Measurements from ENCODE around the gene SLC26A6.

Gene SLC26A6

DNA sequence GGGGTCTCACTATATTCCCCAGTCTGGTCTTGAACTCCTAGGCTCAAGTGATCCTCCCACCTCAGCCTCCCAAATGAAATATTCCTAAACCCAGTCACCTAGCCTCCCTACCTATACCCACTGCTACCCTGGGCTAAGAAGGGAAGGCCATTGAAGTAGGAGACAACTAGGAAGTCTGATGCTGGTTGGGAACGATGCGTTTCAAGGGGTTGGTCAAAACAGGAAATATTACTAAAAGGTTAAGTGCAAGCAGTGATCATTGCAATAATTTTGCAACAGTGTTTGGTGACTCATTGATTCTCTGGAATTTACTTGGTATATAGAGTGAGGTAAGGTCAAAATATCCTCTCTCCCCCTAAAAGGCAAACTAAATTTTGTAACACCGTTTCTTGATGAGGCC is 21.2 kb downstream of the SLC26A6 start:
- Histone ChIP-seq H3K36me3 (ENCODE audit: control insufficient read depth in 1 of 2, insufficient read depth in 2 of 2, low read length in 2 of 2) (peaks cover 0 to 2% of the 10 kb centered on the region in 2 experiments), H3K14ac (ENCODE audit: low read length) (no peak overlapping the region), H3K4me1 (ENCODE audit: control insufficient read depth in 1 of 2, insufficient read depth in 2 of 2, low read length in 2 of 2) (peaks cover 0 to 2% of the 10 kb centered on the region in 2 experiments), H4K91ac (ENCODE audit: low read depth, low read length) (no peak overlapping the region), H3K9ac (ENCODE audit: low read length) (no peak overlapping the region), H2BK12ac (ENCODE audit: low read length) (no peak overlapping the region), H3K79me1 (ENCODE audit: low read length) (peaks cover 4% of the 10 kb centered on the region), H2AK5ac (ENCODE audit: low read length) (no peak overlapping the region), H3K79me2 (ENCODE audit: control insufficient read depth, insufficient read depth, low read length, poor library complexity) (peaks cover 4% of the 10 kb centered on the region), H3K27ac (ENCODE audit: low read depth, low read length) (no peak overlapping the region), H2BK5ac (ENCODE audit: low read depth, low read length, poor library complexity) (no peak overlapping the region), H2BK120ac (ENCODE audit: insufficient read depth, low read length, poor library complexity) (no peak overlapping the region), H3K4ac (ENCODE audit: low read depth, low read length) (no peak overlapping the region), H3K9me3 (ENCODE audit: insufficient read depth, low read depth, low read length) (peaks cover 8% of the 10 kb centered on the region), H3K4me3 (ENCODE audit: low read depth, low read length) (no peak overlapping the region), H4K8ac (ENCODE audit: low read depth, low read length) (no peak overlapping the region), H3K4me2 (ENCODE audit: low read length) (no peak overlapping the region), H2AFZ (ENCODE audit: insufficient read depth, low read length, poor library complexity) (no peak overlapping the region), H4K12ac (ENCODE audit: low read depth, low read length) (no peak overlapping the region), H3K18ac (ENCODE audit: low read length) (no peak overlapping the region), H3K23ac (ENCODE audit: low read length) (no peak overlapping the region), H3K27me3 (ENCODE audit: insufficient read depth, low read length) (no peaks in the 10 kb centered on the region)
- peak in 1 of 2 donors; percentile 87 for DNase-seq
- WGBS (ENCODE audit: extremely low coverage, insufficient coverage, insufficient read length): no CpG with 5 or more reads among the region's 3 CpGs

DNA sequence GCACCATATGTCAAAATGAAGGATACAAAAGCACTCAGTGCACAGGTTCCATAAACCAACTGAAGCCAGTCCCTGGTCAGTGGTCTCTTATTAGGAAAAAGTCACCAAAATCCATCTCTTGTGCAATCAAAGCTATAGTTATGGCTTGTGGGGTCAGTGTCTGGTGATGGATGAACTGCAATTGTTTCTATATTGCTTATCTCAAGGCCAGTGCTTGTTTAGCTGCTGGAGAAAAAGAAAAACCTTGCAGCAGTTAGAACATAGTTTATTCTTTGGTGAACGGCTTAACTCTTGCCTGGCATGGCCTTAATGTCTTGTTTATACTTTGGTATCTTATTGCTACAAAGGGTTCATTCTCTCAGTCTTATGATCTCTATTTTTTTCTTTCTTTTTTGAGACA is 23.0 kb downstream of the SLC26A6 start:
- Histone ChIP-seq H2AK5ac (ENCODE audit: low read length) (no peak overlapping the region), H3K27me3 (ENCODE audit: insufficient read depth, low read length) (no peaks in the 10 kb centered on the region), H3K4ac (ENCODE audit: low read depth, low read length) (no peak overlapping the region), H2AFZ (ENCODE audit: insufficient read depth, low read length, poor library complexity) (no peak overlapping the region), H4K12ac (ENCODE audit: low read depth, low read length) (no peak overlapping the region), H3K4me2 (ENCODE audit: low read length) (no peak overlapping the region), H3K4me3 (ENCODE audit: low read depth, low read length) (no peak overlapping the region), H3K18ac (ENCODE audit: low read length) (no peak overlapping the region), H2BK12ac (ENCODE audit: low read length) (no peak overlapping the region), H4K91ac (ENCODE audit: low read depth, low read length) (no peak overlapping the region), H2BK120ac (ENCODE audit: insufficient read depth, low read length, poor library complexity) (no peak overlapping the region), H3K23ac (ENCODE audit: low read length) (no peak overlapping the region), H3K36me3 (ENCODE audit: control insufficient read depth in 1 of 2, insufficient read depth in 2 of 2, low read length in 2 of 2) (peaks cover 3 to 6% of the 10 kb centered on the region in 2 experiments), H3K79me2 (ENCODE audit: control insufficient read depth, insufficient read depth, low read length, poor library complexity) (peaks cover 8% of the 10 kb centered on the region), H3K4me1 (ENCODE audit: control insufficient read depth in 1 of 2, insufficient read depth in 2 of 2, low read length in 2 of 2) (peaks cover 0 to 2% of the 10 kb centered on the region in 2 experiments), H3K9ac (ENCODE audit: low read length) (no peak overlapping the region), H3K27ac (ENCODE audit: low read depth, low read length) (no peak overlapping the region), H3K14ac (ENCODE audit: low read length) (no peak overlapping the region), H3K79me1 (ENCODE audit: low read length) (peaks cover 7% of the 10 kb centered on the region), H3K9me3 (ENCODE audit: insufficient read depth, low read depth, low read length) (peaks cover 3% of the 10 kb centered on the region), H2BK5ac (ENCODE audit: low read depth, low read length, poor library complexity) (no peak overlapping the region), H4K8ac (ENCODE audit: low read depth, low read length) (no peak overlapping the region)
- DNase-seq: no peak
- no CpG with 5 or more reads among the region's 1 CpG for WGBS (ENCODE audit: extremely low coverage, insufficient coverage, insufficient read length)

DNA sequence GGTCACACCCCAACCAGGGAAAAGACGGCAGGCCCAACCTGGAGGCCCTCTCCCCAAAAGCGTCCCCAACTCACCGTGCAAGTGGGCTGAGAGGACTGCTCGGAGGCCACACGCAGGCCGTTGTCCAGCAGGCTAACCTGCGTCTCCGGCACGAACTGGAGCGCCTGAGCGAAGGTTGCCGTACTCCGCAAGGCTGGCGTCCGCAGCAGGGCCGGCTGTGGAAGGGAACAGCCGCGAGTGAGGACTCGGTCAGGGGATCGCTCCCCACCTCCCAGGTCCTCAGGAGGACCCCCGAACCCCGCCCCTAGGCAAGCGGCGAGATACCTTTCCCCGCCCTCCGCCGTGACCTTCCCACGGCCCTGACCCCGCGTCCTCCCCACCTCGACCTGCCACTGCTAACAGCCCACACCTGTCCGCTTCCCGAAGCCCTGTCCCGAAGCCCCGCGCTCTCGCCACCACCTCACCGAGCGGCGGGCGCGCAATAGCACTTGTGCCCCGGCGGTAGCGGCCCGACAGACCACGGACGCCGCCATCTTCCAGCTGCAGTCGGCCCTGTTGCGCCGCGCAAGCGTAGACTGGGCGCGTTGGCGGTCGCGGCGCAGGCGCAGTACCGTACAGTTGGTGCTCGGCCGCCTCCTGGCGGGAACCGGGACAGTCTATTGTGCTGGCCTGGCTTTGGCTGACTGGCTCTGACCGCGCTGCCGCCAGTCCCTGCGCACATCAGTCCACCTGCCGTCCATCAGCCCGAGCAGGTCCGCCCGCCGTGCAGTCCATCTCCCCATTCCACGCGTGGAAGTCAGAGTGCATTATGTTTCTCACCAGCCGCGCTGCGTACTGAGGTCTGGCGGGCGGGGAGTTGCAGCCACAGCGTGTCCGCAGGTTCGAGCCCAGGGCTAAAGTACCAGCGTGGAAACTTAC is 25.9 kb downstream of the SLC26A6 start, which contains the start of gene UQCRC1:
UQCRC1 (minus strand) TSS at position 559 of the 918 bp plus-strand sequence; CDS start at position 533, 26 bp downstream.
- Histone ChIP-seq H3K79me1 (ENCODE audit: low read length) (peaks cover 7% of the 10 kb centered on the region), H2AK5ac (ENCODE audit: low read length) (peak within 1 kb of the TSS; percentile 65), H3K36me3 (ENCODE audit: control insufficient read depth in 1 of 2, insufficient read depth in 2 of 2, low read length in 2 of 2) (peaks cover 19 to 23% of the 10 kb centered on the region in 2 experiments), H3K79me2 (ENCODE audit: control insufficient read depth, insufficient read depth, low read length, poor library complexity) (peaks cover 8% of the 10 kb centered on the region), H3K18ac (ENCODE audit: low read length) (peak within 1 kb of the TSS; percentile 89), H2BK12ac (ENCODE audit: low read length) (peak within 1 kb of the TSS; percentile 3), H2AFZ (ENCODE audit: insufficient read depth, low read length, poor library complexity) (peak within 1 kb of the TSS; percentile 59), H3K14ac (ENCODE audit: low read length) (peak within 1 kb of the TSS; percentile 89), H2BK5ac (ENCODE audit: low read depth, low read length, poor library complexity) (peak within 1 kb of the TSS; percentile 69), H3K23ac (ENCODE audit: low read length) (no peak within 1 kb of the TSS), H3K4me1 (ENCODE audit: control insufficient read depth in 1 of 2, insufficient read depth in 2 of 2, low read length in 2 of 2) (peaks cover 0 to 2% of the 10 kb centered on the region in 2 experiments), H4K12ac (ENCODE audit: low read depth, low read length) (peak within 1 kb of the TSS; percentile 86), H3K9me3 (ENCODE audit: insufficient read depth, low read depth, low read length) (no peaks in the 10 kb centered on the region), H4K91ac (ENCODE audit: low read depth, low read length) (peak within 1 kb of the TSS; percentile 81), H3K27ac (ENCODE audit: low read depth, low read length) (peak within 1 kb of the TSS; percentile 40), H4K8ac (ENCODE audit: low read depth, low read length) (peak within 1 kb of the TSS; percentile 89), H3K9ac (ENCODE audit: low read length) (peak within 1 kb of the TSS; percentile 88), H2BK120ac (ENCODE audit: insufficient read depth, low read length, poor library complexity) (peak within 1 kb of the TSS; percentile 62), H3K4me3 (ENCODE audit: low read depth, low read length) (peak within 1 kb of the TSS; percentile 99), H3K27me3 (ENCODE audit: insufficient read depth, low read length) (no peaks in the 10 kb centered on the region), H3K4ac (ENCODE audit: low read depth, low read length) (peak within 1 kb of the TSS; percentile 47), H3K4me2 (ENCODE audit: low read length) (peak within 1 kb of the TSS; percentile 99)
- DNase-seq: peak; percentile 96 to 97
- WGBS (ENCODE audit: extremely low coverage, insufficient coverage, insufficient read length): no CpG with 5 or more reads among the region's 86 CpGs

DNA sequence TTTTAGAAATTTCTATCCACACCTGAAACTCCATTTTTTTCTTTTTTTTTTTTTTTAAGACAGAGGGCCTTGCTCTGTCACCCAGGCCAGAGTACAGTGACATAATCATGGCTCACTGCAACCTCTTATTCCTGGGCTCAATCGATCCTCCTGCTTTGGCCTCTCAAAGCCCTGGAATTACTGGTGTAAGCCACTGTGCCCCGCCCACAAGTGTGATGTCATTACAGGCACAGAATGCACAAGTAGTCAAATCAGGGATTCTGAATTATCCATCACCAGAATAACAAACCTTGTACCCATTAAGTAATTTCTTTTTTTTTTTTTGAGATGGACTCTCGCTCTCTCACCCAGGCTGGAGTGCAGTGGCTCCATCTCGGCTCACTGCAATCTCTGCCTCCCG is 27.7 kb downstream of the SLC26A6 start:
- H3K23ac ChIP-seq (ENCODE audit: low read length): no peak overlapping the region
- H2AK5ac ChIP-seq (ENCODE audit: low read length): no peak overlapping the region
- H3K36me3 ChIP-seq (ENCODE audit: control insufficient read depth in 1 of 2, insufficient read depth in 2 of 2, low read length in 2 of 2): peaks cover 37 to 40% of the 10 kb centered on the region in 2 experiments
- peak overlapping the region; percentile 61 for H3K4ac ChIP-seq (ENCODE audit: low read depth, low read length)
- peaks cover 8% of the 10 kb centered on the region for H3K79me2 ChIP-seq (ENCODE audit: control insufficient read depth, insufficient read depth, low read length, poor library complexity)
- no peak overlapping the region for H3K14ac ChIP-seq (ENCODE audit: low read length)
- no peak overlapping the region for H4K8ac ChIP-seq (ENCODE audit: low read depth, low read length)
- peaks cover 7% of the 10 kb centered on the region for H3K79me1 ChIP-seq (ENCODE audit: low read length)
- H3K9ac ChIP-seq (ENCODE audit: low read length): no peak overlapping the region
- no peak overlapping the region for H2BK5ac ChIP-seq (ENCODE audit: low read depth, low read length, poor library complexity)
- H3K27ac ChIP-seq (ENCODE audit: low read depth, low read length): no peak overlapping the region
- H3K4me3 ChIP-seq (ENCODE audit: low read depth, low read length): no peak overlapping the region
- no peak overlapping the region for H4K12ac ChIP-seq (ENCODE audit: low read depth, low read length)
- no peaks in the 10 kb centered on the region for H3K27me3 ChIP-seq (ENCODE audit: insufficient read depth, low read length)
- H4K91ac ChIP-seq (ENCODE audit: low read depth, low read length): no peak overlapping the region
- no CpG with 5 or more reads among the region's 5 CpGs for WGBS (ENCODE audit: extremely low coverage, insufficient coverage, insufficient read length)
- H2BK120ac ChIP-seq (ENCODE audit: insufficient read depth, low read length, poor library complexity): no peak overlapping the region
- H3K18ac ChIP-seq (ENCODE audit: low read length): no peak overlapping the region
- no peak for DNase-seq
- no peak overlapping the region for H3K4me2 ChIP-seq (ENCODE audit: low read length)
- H2AFZ ChIP-seq (ENCODE audit: insufficient read depth, low read length, poor library complexity): no peak overlapping the region
- no peak overlapping the region for H2BK12ac ChIP-seq (ENCODE audit: low read length)
- peaks cover 0 to 2% of the 10 kb centered on the region in 2 experiments for H3K4me1 ChIP-seq (ENCODE audit: control insufficient read depth in 1 of 2, insufficient read depth in 2 of 2, low read length in 2 of 2)
- no peaks in the 10 kb centered on the region for H3K9me3 ChIP-seq (ENCODE audit: insufficient read depth, low read depth, low read length)
